Activated CD4-positive, alpha-beta T cell treated with anti-CD3 and anti-CD28 coated beads, Interleukin-10, Interleukin-2, amounts not matched to agents 100 ng/mL and 50 ng/mL, durations not matched to agents 16 hours and 8 hours (primary cell): ENCODE measurements around the gene GNG2.

ENCODE experiments used
- DNase-seq: peaks from one replicate; pipeline ENCODE4 v3.0.0-alpha.2; 2020

GNG2 gene

DNA sequence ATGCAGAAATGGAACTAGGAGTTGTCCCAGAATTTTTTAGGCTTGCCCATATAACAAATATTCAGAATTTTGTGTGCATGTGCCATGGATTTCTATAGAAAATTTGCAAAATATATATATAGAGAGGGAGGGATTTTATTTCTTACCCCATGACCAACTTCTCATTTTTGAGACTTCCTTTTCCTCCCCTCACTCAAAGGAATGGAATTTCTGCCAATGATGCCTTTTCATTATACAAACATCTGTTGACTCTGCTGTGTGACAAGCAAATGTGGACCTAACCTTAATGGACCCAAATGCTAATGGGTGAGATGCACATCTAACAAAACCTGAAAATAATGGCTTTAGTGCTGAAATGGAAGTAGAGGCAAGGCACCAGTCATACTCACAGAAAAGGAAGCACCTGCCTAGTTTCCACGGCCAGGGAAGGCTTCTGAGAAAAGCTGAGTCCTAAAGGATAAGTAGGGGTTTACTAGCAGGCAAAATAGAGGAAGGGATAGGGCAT lies 3.6 kb upstream of the GNG2 start:
- no peak for DNase-seq

DNA sequence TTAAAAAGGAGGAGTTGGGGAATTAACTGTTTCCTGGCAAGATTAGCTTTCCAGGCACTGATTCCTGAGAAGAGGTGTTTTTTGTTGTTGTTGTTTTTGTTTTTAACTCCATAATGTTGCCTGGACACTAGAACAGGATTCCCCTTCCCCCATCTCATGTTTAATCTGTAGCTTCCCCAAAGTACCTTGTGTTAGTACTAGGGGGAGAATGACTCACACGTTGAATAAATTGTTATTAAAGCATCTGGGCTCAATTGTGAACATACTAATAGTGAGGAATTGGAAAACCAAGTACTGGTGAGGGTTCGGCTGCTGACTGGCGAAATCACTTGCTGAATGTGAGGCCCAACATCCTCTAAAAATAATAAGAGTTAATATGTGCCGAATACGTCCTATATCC lies 1.3 kb upstream of the GNG2 start:
- no peak for DNase-seq

- DNase-seq = no peak
Observed at GRCh38 chr14:51860825-51861499, 550 bp downstream of the GNG2 start.

DNA sequence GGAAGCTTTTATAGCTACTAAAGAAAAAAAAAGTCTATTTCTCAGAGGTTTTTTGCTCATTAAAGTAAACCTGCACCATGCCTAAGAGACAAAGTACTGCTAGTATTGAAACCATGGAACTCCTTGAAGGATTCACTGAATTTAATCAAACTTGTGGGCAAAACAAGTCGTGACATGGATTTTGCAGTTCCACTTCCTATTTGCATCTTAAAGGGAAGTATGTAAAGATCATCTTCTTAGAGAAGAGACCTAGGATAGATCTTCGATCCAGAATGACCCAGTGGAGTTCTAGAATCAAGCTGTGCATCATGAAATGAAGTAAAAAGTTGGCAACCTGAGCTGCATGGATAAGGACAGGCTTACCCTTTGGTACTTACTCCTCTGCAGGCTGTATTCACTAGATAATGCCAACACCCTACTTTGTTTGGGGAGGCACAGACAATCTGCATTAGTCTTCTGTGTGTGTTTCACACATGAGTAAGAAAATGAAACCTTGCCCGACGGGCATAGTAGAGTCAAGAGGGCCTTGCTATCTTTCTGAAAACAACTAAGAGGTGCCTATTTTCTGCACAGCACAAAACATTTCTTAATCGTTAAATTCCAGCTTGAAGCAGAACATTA lies 1.9 kb downstream of the GNG2 start:
- peak; percentile 79 for DNase-seq

- DNase-seq = no peak
Observed at GRCh38 chr14:51862860-51863259, 2.4 kb downstream of the GNG2 start.

DNA sequence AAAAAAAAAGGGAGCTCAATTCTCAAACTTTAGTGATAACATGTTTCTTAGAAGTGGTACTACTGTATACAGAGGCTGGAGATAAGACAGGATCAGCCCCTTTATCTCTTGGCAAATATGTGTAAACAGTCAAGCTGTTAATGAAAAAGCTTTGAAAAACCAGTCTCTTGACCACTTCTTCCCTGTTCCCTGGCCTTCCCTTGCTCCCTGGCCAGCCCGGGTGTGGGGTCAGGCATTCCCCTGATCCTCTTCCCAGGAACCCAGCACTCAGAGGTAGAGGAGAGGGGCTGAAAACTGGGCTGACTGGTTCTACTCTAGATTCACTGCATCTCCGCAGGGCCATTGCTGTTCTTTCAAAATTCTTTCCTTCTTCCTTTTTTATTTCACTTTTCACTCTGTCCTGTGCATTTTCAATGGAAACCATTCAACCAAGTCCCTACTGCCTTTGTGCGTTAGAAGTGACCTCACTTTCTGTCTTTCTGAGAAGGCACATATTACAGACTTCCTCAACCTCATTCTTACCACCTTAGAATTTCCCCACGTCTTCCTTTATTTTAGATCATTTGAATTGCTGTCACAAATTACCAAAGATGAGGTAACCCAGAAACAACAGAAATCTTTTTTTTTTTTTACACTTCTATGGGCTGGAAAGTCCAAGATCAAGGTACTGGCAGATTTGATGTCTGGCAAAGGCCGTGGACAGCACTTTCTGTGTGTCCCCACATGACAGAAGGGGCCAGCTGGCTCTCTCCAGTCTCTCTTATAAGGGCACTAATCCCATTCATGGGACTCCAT lies 5.7 kb downstream of the GNG2 start:
- DNase-seq = peak; percentile 62

- peak; percentile 65 for DNase-seq
Observed at GRCh38 chr14:51867741-51868140, 7.3 kb downstream of the GNG2 start.

- DNase-seq = peak; percentile 48
Observed at GRCh38 chr14:51868405-51868804, 8.0 kb downstream of the GNG2 start.

DNA sequence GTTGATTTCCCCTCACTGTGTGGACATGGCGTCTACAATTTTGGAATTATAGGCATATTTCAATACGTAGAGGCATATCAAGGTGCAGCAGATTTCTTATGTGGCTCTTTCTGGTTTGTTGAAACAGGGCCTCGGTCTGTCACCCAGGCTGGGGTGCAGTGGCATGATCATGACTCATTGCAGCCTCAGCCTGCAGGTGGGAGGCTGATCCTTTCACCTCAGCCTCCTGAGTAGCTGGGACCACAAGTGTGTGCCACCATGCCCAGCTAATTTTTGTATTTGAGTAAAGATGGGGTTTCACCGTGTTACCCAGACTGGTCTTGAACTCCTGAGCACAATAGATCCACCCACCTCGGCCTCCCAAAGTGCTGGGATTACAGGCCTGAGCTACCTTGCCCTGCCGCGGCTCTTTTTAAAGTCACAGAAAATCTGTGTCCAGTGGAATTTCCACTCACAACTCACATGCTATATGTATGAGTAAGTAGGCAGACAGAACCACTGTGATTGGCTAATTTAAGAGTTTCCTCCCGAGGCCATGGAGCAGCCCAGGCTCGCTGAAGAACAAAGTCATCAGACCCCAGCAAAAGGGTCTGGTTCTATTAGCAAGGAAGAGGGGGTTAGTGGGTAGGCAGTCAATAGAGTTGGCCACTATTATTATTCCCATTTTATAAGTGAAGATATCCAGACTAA lies 9.1 kb downstream of the GNG2 start:
- DNase-seq = peak; percentile 89

- no peak for DNase-seq
Observed at GRCh38 chr14:51870606-51871005, 10.2 kb downstream of the GNG2 start.

DNA sequence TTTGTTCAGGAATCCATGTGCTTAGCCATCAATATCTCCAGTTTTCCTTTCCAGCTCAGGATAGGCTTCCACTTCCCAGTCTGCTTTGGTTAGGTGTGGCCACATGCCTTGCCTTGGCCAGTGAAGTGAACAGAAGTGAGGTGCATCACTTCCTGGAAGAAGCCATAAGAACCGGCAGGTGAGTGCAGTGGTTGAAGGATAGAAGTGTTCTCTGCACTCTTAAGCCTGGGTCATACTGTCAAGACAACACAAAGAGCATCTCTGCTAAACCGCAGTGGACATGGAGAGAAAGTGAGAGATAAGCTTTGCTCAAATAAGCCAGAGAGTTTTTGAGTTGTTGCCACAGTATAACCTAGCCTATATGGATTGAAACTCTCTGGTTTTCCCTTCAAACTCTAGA lies 11.4 kb downstream of the GNG2 start:
- peak; percentile 46 for DNase-seq

- no peak for DNase-seq
Observed at GRCh38 chr14:51872396-51872795, 12.0 kb downstream of the GNG2 start.

- peak; percentile 95 for DNase-seq
Observed at GRCh38 chr14:51873221-51873893, 12.9 kb downstream of the GNG2 start.

DNA sequence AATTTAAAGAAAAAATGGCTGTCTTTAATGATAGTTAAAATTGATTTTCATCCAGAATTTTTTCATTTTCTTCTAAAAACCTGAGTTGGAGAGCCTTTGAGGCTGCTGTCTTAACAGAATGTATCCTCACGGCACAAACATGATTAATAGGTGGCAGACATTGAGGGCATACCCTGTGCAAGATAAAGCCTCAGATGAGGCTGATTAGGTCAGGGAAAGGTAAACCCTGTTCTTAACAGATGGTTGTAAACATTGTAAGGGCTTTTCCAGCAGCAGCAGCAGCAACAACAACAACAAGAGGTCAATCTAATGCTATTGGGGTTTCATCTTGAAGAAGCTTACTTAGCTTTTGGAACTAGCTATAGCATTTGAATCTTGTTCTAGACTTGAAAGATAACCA lies 17.4 kb downstream of the GNG2 start:
- no peak for DNase-seq

DNA sequence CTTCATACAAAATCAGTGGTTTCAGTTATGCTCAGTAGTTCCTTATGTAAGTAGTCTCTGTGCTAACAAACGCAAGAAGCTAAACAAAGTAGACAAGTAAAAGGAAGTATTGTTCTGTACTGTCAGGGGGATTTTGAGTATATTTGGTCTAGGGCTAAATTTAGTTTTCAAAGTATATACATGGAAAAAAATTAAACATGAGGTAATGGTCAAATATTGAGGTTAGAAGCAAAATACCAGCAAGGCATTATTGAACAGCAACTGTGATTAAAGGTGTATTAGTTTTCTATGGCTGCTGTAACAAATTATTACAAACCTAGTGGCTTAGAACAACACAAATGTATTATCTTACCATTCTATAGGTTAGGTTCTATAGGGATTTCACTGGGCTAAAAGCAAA lies 18.8 kb downstream of the GNG2 start:
- no peak for DNase-seq

GRCh38 chr14:51880835-51881580 lies 20.6 kb downstream of the GNG2 start:
- DNase-seq = no peak

- DNase-seq = no peak
Observed at GRCh38 chr14:51881636-51882035, 21.2 kb downstream of the GNG2 start.

DNA sequence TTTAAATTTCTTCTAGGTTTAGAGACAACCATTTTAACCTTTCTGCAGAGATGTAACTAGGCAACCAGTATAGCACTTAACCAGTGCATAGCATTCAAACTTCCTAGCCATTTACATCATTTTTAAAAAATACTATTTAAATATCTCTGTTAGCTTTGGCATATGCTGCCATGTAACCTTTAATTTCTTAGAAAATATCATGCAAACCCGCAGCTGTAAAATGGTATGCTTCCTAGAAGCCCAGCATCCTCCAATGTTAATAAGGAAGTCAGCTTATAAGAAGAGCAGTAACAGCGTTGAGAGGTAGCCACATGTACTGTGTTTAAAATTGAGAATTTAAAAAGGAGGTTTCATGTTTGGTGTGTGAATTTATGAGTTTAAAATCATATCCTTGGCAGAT lies 22.8 kb downstream of the GNG2 start:
- DNase-seq = no peak

DNA sequence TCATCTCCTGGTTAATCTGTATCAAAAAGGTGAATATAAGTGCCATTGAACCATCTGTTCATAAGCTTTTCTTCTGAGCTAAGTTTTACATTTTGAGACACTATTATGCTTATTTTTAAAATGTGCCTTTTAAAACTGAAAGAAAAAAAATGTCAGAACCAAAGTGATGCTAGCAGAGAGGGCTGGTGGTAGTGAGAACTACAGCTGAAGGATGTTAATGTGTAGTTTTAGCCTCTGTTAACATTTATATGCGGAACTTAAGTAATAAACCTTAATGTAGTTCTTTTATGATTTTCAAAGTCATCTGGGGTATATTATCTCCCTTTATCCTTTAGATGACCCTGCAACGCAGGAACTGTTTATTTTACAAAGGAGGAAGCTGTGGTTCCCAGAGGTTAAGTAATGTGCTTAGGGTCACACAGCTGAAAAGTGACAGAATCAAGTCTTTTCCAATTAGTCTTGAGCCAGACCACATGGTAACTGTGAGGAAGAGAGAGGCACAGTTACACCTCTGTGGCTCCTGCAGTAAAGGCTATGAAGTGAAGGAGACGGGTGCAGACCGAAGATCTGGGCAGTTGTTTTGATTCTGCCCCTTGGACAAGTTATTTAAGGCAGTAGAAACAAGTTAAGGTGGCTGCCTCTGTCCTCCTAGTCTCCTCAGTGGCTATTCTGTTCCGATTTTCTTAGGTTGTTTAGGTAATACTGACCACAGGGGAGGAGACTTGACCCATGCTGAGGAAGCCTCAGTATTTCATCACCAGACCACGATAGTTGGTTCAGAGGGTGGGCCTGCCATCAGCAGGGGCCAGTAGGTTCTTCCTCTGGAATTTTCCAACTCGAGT lies 23.9 kb downstream of the GNG2 start:
- DNase-seq = no peak

- DNase-seq = no peak
Observed at GRCh38 chr14:51889851-51890250, 29.4 kb downstream of the GNG2 start.

- no peak for DNase-seq
Observed at GRCh38 chr14:51894250-51894649, 33.8 kb downstream of the GNG2 start.
